Left lobe of liver (tissue), 2 donors: ENCODE measurements around the gene PTPRM. TPM values are rescaled to one million over a fixed set of nuclear protein-coding genes. Genes with fewer than 3 reads are reported as not detected.

Experiments
- ATAC-seq: fragments of 200-7000 bp; cut with Tn5 transposase; one replicate; pipeline ENCODE4 v1.9.1; 2020; ENCODE audit warnings: mild to moderate bottlenecking, moderate library complexity
- DNase-seq: peaks from one replicate; pipeline ENCODE4 v3.0.0-alpha.2; 2020; ENCODE audit warnings: low spot score
- total RNA-seq: library from RNA; stranded (reverse); gene quantifications from one replicate; pipeline ENCODE4 v1.2.1, GENCODE V29; 2021
- donor health status: DM: no; HTN: no; CAD: no; lungs with moderate emphysema.
- donor health status: DM: no; HTN: yes; CAD: no.

PTPRM gene
- total RNA-seq, 1 donor from 2014 or later = 34.7 TPM

DNA sequence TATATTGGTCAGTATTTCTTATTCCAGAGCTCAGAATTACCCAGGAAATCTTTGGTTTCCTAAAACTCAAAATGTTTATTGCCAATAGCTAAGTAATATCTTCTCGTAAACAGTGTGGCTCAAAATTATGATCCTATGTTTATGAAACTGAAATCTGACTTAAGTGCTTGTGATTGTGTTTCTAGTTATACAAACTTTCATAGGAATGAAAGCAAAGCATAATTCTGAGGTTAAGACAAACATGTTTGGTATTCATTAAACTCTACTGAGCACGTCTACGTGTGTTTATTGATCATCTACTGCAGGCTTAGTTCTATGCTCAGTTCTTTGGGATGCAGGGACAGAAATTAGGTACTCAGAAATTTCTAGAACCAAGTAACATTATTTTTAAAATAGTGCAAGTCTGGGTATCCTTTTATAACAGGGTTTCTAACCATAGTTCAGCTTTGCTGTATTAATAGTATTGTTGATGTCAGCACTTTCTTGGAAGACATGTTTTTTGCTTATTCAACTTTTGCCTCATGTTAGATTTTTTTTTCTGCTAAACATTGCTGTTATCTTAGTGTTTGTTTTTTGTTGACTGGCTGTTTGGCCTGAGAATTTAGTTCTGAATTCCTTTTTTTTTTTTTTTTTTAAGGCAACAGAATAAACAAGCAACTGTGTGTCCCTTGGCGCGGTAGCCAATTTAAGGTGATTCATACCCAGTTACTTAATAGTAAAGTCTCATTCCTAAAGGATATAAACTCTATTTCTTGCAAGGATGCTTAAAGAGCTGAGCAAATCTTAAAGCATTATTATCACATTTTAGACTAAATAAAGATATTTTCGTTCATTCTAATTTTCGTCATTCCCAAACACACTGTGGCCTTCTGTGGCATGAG lies 31.3 kb downstream of the PTPRM start:
- DNase-seq = no peak
- ATAC-seq = no peak

- no peak for ATAC-seq
- no peak for DNase-seq
Measured at GRCh38 chr18:7600036-7600435, 32.9 kb downstream of the PTPRM start.

- no peak for DNase-seq
- no peak for ATAC-seq
Measured at GRCh38 chr18:7600528-7601245, 33.6 kb downstream of the PTPRM start.

DNA sequence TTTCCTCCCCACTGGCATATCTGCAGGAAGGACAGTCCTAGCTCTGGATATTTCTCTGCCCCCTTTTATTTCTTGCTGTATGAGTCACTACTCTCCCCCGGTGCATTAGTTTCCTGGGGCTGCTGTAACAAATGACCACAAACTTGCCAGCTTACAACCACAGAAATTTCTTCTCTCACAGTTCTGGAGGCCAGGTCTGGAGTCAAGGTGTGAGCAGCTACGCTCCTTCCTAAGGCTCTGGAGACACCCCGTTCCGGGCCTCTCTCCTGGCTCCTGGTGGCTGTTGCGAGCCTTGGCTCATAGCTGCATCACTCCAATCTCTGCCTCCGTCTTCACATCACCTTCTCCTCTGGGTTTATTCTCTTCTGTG lies 34.1 kb downstream of the PTPRM start:
- ATAC-seq (no peak), DNase-seq (no peak)

- ATAC-seq = no peak
- DNase-seq = no peak
Measured at GRCh38 chr18:7601936-7602335, 34.8 kb downstream of the PTPRM start.

GRCh38 chr18:7603259-7604000 lies 36.3 kb downstream of the PTPRM start:
- DNase-seq = no peak
- peak; percentile 39 for ATAC-seq

DNA sequence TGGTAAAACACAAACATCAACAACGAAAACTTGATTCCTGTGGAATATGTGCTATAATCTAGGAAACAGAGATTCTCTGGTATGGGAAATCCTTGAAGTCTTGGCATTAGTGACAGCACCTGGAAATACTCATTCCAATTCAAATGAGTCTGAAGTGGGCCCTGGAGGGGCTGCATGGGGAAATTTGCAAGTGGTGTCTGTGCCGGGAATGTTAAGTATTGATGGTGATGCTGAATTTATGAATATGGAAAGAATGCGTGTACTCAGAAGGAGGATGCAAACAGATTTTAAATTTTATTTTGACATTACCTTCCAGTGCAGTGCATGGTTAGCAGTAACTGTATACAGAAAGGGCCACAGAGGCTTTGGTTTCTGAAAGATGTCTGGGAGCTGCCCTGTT lies 37.2 kb downstream of the PTPRM start:
- ATAC-seq (no peak), DNase-seq (no peak)

- DNase-seq (no peak), ATAC-seq (no peak)
Measured at GRCh38 chr18:7605705-7606104, 38.6 kb downstream of the PTPRM start.

DNA sequence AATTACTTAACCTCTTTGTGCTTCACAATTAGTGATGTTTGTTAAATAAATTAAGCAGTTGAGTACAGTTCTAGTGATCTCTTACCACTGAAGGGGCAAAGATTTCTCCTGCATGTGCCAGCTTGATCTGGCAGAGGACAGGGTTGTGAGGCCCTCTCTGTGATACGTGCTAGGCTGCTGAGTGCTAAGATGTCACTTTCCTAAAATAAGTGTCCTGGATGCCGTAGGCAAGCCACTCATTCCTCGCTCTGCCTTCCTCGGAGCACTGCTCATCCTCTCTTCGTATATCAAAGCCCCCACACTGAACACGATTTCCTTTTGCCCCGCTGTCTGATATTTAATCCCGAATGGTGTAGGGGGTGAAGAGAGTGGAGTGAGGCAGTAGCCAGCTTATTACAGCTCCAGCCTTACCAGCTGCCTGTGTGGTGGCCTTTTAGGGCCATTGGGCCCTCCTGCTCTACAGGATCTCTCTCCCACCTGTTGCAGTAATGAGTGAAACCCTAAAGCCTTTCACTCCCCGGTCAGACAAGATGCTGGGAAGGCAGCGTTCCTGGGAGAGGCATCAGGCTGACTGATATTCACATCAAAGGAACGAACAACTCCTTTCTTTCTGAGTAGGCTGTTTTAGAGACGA lies 40.5 kb downstream of the PTPRM start:
- DNase-seq (no peak), ATAC-seq (no peak)

DNA sequence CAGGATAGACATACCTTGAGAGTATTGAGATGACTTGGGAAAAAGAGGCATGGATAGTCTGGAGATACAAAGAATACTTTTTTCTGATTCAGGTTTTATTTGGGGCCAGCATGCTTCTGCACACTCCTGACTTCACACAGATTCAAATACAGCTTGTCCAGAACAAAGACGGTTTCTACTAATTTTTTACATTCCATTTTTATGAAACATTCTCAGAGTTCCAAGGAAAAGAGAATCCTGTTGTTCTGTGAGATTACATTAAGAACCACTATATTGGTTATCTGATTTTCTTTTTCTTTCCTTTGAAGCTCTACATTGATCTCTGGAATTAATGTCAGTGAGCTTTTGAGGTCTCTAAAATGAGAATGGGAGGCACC lies 41.0 kb downstream of the PTPRM start:
- ATAC-seq (no peak), DNase-seq (no peak)

- DNase-seq (no peak), ATAC-seq (no peak)
Measured at GRCh38 chr18:7608781-7609201, 41.7 kb downstream of the PTPRM start.

GRCh38 chr18:7609617-7610016 lies 42.5 kb downstream of the PTPRM start:
- DNase-seq (no peak), ATAC-seq (no peak)

GRCh38 chr18:7614042-7614441 lies 46.9 kb downstream of the PTPRM start:
- DNase-seq (no peak), ATAC-seq (no peak)

DNA sequence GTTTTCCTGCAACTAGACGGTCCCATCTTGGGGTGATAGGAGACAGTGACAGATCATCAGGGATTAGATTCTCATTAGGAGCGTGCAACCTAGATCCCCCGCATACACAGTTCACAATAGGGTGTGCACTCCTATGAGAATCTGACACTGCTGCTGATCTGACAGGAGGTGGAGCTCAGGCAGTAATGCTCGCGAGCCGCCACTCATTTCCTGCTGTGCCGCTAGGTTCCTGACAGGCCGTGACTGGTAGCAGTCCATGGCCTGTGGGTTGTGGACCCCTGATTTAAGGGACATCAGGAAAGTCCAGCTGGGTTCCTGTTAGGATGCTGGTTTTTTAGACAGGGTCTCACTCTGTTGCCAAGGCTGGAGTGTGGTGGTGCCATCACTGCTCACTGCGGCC lies 48.7 kb downstream of the PTPRM start:
- DNase-seq (no peak), ATAC-seq (no peak)

DNA sequence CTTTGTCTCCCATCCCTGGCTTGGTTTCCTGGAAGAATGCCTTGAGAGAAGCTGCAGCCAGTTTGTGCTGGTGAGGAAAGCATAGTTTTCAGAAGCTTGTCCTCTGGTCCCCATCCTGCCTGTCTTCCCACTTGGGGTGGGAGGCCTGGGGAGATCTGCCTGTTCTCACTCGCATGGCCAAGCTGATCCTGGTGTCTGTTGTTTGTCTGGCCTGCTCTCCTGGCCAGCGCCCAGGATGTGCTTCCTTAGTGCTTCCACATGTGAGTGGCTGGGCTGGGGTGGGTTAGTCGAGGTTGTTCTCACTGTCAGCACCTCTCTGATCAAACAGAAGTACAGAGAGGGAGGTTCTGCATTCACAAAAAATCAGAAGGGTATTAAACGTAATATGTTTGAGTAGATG lies 49.5 kb downstream of the PTPRM start:
- ATAC-seq (peak; percentile 56), DNase-seq (peak; percentile 51)

- peak; percentile 92 for ATAC-seq
- peak; percentile 79 for DNase-seq
Measured at GRCh38 chr18:7617738-7618422, 50.8 kb downstream of the PTPRM start.

DNA sequence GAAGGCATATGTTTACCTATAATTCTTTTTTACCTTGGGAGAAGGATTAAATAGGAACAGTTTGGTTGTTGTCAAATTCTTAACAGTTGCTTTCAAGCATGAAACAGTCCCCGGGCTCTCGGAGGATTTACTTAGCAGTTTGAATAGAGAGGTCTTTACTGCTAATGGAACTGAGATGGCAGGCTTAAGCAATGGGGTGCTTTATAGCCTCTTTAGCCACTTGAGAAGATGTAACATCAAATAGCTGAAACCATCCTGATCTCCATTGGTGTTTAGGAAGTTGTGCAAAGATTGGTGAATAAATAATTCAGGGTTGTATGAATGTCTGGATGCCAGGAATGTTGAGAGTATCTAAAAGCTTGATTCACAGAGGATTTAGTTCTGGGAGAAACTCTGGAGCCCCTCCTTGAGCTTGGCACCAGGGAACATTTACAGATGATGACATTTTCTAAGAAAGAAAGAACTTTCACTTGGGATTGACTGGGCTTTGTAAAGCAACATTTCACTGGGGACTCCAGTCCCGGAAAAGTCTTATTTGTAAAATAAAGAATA lies 51.9 kb downstream of the PTPRM start:
- DNase-seq = no peak
- ATAC-seq = no peak

DNA sequence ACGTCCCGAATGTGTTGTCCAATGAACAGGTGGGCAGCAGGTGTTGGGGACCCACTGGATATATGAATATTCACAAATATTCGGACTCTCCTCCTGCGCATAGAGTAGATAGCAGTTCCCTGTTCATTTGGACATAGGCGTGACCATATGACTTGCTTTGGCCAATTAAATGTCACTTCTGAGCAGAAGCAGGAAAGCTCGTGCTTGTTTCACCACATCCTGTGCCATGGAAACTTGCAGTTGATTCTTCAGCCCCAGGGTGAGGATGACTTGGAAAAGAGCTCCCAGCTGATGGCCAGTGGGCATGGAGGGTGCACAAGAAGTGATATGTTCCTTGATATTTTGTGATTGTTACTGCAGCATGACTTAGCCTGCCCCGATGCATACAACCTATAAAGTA lies 52.6 kb downstream of the PTPRM start:
- no peak for DNase-seq
- ATAC-seq = no peak

DNA sequence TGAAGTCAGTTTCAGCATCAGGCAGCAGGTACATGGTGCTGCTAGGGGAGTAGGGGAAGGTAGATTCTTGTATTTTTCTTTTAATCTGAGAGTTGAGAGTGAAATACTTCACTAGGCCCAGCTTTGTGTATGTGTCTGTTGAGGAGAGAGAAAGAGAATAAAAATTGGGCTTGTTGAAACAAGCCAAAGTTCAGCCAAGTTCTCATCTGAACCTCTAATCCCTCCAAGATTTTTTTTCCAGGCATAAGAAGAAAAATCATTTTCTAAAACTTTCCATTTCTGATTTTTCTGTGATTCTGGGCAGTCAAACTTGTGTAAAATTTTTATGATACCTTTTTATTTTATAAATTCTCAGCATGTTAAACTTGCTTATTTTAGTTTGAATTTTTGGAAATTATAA lies 55.6 kb downstream of the PTPRM start:
- DNase-seq = no peak
- no peak for ATAC-seq

DNA sequence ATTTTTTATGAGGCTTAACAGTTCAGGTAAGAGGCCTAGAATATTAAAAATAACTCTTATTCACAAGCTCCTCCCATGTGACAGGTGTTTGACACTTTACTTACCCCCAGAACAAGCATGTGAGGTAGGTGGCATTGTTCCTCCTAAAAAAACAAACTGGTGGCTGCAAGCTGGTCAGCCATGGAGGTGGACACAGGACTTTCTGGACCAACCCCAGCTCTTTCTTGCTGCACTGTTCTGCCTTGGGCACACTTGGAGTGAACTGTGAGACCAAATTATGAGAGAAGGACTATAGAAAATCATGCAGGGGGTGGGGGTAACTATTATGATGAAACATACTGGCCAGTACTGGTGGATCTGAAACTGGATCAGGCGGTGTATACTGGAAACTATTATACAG lies 56.6 kb downstream of the PTPRM start:
- DNase-seq (no peak), ATAC-seq (no peak)
